KMS-11 (cell line): ENCODE measurements around the gene SCUBE1.

Experiments
- H2AFZ ChIP-seq: fragments of 200-600 bp; sonication (generic); 2 replicates; pipeline ENCODE4 v1.6.1; 2016; ENCODE audit warnings: antibody characterized with exemption, mixed run types, low read depth
- H3K27ac ChIP-seq: fragments of 200-600 bp; sonication (generic); 2 replicates; pipeline ENCODE4 v1.6.1; 2016; ENCODE audit warnings: mild to moderate bottlenecking, mixed run types
- H3K27me3 ChIP-seq: fragments of 200-600 bp; sonication (generic); 2 replicates; pipeline ENCODE4 v1.6.1; 2017; ENCODE audit warnings: mild to moderate bottlenecking, low read depth, mixed run types, moderate library complexity; ENCODE audit not compliant: insufficient read depth
- H3K36me3 ChIP-seq: fragments of 200-600 bp; sonication (generic); 2 replicates; pipeline ENCODE4 v1.6.1; 2017; ENCODE audit warnings: mild to moderate bottlenecking, mixed run types; ENCODE audit not compliant: insufficient read depth
- H3K4me1 ChIP-seq: fragments of 200-600 bp; sonication (generic); 2 replicates; pipeline ENCODE4 v1.6.1; 2016; ENCODE audit warnings: mild to moderate bottlenecking, low read depth, mixed run types; ENCODE audit not compliant: poor library complexity, severe bottlenecking
- H3K4me2 ChIP-seq: fragments of 200-600 bp; sonication (generic); 2 replicates; pipeline ENCODE4 v1.7.0; 2016; ENCODE audit warnings: mild to moderate bottlenecking, mixed run types
- H3K4me3 ChIP-seq: fragments of 200-600 bp; sonication (generic); IDR thresholded peaks from 2 replicates; pipeline ENCODE4 v1.6.1; 2017; ENCODE audit warnings: low read depth, low read length, mixed read lengths; ENCODE audit not compliant: insufficient read depth
- H3K79me2 ChIP-seq: fragments of 200-600 bp; sonication (generic); 2 replicates; pipeline ENCODE4 v1.6.1; 2016; ENCODE audit warnings: low read depth, mixed run types; ENCODE audit not compliant: insufficient read depth
- H3K9ac ChIP-seq: fragments of 200-600 bp; sonication (generic); 2 replicates; pipeline ENCODE4 v1.6.1; 2016; ENCODE audit warnings: mild to moderate bottlenecking, mixed run types
- H4K20me1 ChIP-seq: fragments of 200-600 bp; sonication (generic); 2 replicates; pipeline ENCODE4 v1.6.1; 2016; ENCODE audit warnings: mild to moderate bottlenecking, mixed run types; ENCODE audit not compliant: insufficient read depth
- TF ChIP-seq, protein P1 (sequence below): fragments of 200-600 bp; sonication (generic); conservative IDR thresholded peaks from 2 replicates; pipeline ENCODE4 v1.6.1; 2017; ENCODE audit warnings: low read depth, mild to moderate bottlenecking, antibody characterized with exemption, low read length, moderate library complexity, mixed read lengths

SCUBE1 gene

DNA sequence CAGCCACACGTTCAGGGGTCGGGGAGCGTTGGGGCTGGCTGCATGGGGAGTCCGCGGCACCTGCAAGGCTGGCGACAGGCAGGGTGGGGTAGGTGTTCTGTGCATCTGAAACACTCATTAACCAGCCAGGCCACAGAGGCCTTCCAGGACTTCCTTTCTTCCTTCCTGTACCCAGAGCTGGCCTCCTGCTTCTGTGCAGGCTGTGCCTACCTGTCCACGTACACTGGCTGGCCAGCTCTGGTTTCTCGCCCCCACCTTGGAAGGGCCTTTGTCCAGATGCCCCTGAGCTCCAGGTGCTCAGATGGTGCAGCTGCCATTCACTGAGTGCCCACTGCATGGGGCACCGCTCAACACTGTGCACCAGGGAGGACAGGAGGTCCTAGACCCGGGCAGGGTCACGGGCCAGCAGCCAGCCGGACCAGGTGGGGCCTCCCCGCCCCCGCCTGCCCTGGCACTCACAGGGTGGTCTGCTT lies 172.1 kb downstream of the SCUBE1 start:
- H2AFZ ChIP-seq, result no peak overlapping the region
- H3K4me2 ChIP-seq, result no peak overlapping the region
- no peaks in the 10 kb centered on the region for H3K79me2 ChIP-seq
- no peaks in the 10 kb centered on the region for H3K4me1 ChIP-seq
- no peaks in the 10 kb centered on the region for H3K36me3 ChIP-seq
- H3K9ac ChIP-seq, result no peak overlapping the region
- TF ChIP-seq, protein P1, sequence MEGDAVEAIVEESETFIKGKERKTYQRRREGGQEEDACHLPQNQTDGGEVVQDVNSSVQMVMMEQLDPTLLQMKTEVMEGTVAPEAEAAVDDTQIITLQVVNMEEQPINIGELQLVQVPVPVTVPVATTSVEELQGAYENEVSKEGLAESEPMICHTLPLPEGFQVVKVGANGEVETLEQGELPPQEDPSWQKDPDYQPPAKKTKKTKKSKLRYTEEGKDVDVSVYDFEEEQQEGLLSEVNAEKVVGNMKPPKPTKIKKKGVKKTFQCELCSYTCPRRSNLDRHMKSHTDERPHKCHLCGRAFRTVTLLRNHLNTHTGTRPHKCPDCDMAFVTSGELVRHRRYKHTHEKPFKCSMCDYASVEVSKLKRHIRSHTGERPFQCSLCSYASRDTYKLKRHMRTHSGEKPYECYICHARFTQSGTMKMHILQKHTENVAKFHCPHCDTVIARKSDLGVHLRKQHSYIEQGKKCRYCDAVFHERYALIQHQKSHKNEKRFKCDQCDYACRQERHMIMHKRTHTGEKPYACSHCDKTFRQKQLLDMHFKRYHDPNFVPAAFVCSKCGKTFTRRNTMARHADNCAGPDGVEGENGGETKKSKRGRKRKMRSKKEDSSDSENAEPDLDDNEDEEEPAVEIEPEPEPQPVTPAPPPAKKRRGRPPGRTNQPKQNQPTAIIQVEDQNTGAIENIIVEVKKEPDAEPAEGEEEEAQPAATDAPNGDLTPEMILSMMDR, result no peak
- H4K20me1 ChIP-seq, result no peaks in the 10 kb centered on the region
- no peak overlapping the region for H3K4me3 ChIP-seq
- no peaks in the 10 kb centered on the region for H3K27me3 ChIP-seq
- H3K27ac ChIP-seq, result no peak overlapping the region

DNA sequence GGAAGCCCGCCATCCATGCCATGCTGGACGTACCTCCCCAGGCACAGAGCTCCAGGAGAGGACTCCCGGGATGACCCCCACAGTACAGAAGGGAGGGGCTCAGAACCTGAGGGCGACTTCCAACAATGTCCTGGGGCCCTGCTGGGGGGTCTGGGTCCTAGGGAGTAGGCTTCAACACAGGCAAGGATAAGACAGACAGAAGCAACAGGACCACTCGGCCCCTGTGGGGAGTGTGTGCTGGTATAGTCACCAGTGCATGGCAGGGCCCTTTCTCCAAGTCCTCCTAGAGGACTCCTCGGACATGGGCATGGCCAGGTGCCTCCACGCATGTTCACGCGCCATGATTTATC lies 173.1 kb downstream of the SCUBE1 start:
- Histone ChIP-seq H3K79me2 (no peaks in the 10 kb centered on the region), H3K9ac (no peak overlapping the region), H3K27me3 (no peaks in the 10 kb centered on the region), H3K4me3 (no peak overlapping the region), H3K4me2 (no peak overlapping the region), H3K4me1 (no peaks in the 10 kb centered on the region), H4K20me1 (no peaks in the 10 kb centered on the region), H2AFZ (no peak overlapping the region), H3K27ac (no peak overlapping the region), H3K36me3 (no peaks in the 10 kb centered on the region)
- TF ChIP-seq, protein P1, result no peak

DNA sequence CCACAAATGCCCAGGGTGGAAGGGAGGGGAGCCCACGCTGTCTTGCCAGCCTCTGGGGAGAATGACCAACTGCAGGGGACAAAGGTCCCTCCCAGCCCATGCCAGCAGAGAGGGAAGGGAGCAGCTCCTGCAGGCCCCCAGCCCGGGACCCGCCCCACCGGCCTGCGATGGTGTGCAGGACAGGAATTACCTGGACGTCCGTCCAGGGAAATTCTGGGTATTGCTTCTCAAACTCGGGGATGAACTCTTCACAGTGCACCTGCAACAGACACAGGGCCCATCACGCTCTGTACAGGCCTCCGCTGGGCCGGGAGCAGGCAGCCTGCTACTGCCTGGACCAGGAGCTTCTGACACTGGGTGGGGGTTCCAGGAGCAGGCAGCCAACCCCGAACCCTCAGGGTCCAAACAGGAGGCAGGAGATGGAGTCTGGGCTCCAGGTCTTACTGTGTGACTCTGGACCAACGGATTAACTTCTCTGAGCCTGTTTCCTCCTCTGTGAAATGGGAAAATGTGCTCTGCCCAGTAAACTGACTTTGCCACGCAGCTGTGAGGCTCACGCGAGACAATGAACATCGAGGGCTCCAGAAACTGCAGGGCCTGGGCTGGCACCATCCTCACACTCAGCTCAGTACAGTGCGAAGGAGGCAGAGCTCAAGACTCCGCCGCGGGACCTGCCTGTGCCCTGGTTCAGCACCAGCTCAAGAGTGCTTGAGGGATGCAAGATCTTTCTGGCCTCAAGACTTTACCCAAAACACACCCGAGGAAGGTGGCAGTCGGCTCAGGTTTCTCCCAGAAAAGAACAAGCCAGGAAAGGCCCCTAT lies 173.7 kb downstream of the SCUBE1 start:
- no peaks in the 10 kb centered on the region for H3K36me3 ChIP-seq

DNA sequence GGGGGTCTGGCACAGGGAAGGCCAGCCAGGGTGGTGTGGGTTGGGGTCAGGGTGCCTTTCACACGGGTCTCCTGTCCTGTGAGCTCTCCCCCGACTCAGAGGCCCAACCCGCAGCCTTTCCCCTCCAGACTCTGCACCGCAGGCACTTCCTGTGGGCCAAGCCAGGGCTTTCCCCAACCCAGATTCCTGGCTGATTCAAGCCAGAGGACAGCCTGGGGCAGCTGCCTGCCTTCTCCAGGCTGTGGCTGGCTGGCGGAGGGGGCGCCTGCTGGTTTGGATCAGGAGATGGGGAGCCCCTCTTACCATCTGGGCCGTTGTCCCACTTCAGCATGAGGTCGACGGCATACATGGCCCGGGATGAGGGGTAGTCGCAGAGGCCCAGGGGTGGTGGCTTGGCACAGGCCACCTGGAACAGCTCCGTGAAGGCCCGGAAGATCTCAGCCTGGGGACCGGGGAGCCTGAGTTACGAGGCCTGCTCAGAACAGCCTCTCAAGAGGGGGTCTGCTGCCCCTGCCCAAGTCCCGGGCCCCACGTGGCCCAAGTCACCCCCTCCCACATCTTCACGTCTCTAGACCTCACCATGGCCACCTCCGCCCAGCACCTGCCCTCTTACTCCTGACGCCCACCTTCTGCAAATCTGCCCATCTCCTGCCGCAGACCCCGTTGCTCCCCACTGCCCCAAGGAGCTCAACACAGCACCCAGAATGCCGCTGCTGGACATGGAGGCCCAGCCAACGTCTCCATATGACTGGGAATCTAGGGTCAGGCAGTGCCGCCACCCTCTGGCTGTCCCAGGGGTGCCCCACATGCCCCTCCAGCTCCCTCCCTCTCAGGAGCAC lies 174.5 kb downstream of the SCUBE1 start:
- TF ChIP-seq, protein P1, result no peak
- no peaks in the 10 kb centered on the region for H3K79me2 ChIP-seq

More for the DNA sequence above, 173.7 kb downstream of the SCUBE1 start:
- H3K79me2 ChIP-seq, result no peaks in the 10 kb centered on the region
- H3K27me3 ChIP-seq, result no peaks in the 10 kb centered on the region
- H3K4me1 ChIP-seq, result no peaks in the 10 kb centered on the region
- H3K4me2 ChIP-seq, result no peak overlapping the region
- no peak overlapping the region for H3K4me3 ChIP-seq
- H4K20me1 ChIP-seq, result no peaks in the 10 kb centered on the region
- TF ChIP-seq, protein P1, result no peak
- H3K9ac ChIP-seq, result no peak overlapping the region
- H2AFZ ChIP-seq, result no peak overlapping the region
- no peak overlapping the region for H3K27ac ChIP-seq

More for the DNA sequence above, 174.5 kb downstream of the SCUBE1 start:
- no peak overlapping the region for H3K9ac ChIP-seq
- no peaks in the 10 kb centered on the region for H3K27me3 ChIP-seq
- H4K20me1 ChIP-seq, result no peaks in the 10 kb centered on the region
- no peak overlapping the region for H3K27ac ChIP-seq
- no peak overlapping the region for H3K4me3 ChIP-seq
- H3K4me1 ChIP-seq, result no peaks in the 10 kb centered on the region
- no peaks in the 10 kb centered on the region for H3K36me3 ChIP-seq
- H2AFZ ChIP-seq, result no peak overlapping the region
- no peak overlapping the region for H3K4me2 ChIP-seq
